ENCODE data around the gene WNT9A.
A peak's percentile ranks its signal among the peaks of the same experiment; 100 is the strongest.
"Not testable (repeated sequence)": the region's sequence is repeated elsewhere in the genome, so short reads cannot be mapped to it uniquely, and the experiment has no call there.

The WNT9A gene, protein sequence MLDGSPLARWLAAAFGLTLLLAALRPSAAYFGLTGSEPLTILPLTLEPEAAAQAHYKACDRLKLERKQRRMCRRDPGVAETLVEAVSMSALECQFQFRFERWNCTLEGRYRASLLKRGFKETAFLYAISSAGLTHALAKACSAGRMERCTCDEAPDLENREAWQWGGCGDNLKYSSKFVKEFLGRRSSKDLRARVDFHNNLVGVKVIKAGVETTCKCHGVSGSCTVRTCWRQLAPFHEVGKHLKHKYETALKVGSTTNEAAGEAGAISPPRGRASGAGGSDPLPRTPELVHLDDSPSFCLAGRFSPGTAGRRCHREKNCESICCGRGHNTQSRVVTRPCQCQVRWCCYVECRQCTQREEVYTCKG

DNA sequence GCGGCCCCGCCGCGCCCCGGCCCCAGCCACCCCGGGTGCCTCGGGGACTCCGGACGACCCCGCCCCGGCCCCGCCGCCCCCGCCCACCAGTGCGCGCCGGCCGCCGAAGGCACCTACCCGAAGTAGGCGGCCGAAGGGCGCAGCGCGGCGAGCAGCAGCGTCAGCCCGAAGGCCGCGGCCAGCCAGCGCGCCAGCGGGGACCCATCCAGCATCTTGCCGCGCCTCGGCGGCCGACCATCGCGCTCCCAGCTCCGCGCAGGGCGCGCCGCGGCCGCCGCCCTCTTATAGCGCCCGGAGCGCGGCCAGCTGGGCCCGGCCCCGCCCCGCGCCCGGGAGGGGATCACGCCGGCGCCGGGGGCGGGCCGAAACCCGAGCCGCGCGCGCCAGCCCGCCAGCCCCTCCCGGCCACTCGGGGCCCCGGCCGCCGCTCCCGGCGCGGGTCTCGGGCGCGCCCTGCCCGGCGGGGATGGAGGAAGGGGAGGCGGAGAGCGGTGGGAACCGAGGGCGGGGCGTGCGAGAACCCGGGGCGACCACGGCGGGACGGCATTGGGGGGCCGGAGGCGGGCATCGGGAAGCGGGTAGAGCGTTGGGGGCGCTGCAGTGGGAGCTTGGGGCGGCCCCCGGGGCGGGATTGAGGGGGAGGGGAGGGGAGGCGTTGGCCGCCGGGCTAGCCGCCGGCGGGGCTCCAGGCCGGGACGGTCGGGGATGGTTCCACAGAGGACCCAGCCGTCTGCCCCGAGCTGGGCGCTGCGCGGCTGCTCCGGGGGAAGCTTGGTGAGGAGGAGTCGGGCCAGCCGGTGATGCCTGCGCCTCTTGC lies at the start of gene WNT9A:
WNT9A (minus strand) TSS at position 257 of the 817 bp plus-strand sequence; CDS start at position 212, 45 bp downstream.
- peak; percentile 62 for DNase-seq

DNA sequence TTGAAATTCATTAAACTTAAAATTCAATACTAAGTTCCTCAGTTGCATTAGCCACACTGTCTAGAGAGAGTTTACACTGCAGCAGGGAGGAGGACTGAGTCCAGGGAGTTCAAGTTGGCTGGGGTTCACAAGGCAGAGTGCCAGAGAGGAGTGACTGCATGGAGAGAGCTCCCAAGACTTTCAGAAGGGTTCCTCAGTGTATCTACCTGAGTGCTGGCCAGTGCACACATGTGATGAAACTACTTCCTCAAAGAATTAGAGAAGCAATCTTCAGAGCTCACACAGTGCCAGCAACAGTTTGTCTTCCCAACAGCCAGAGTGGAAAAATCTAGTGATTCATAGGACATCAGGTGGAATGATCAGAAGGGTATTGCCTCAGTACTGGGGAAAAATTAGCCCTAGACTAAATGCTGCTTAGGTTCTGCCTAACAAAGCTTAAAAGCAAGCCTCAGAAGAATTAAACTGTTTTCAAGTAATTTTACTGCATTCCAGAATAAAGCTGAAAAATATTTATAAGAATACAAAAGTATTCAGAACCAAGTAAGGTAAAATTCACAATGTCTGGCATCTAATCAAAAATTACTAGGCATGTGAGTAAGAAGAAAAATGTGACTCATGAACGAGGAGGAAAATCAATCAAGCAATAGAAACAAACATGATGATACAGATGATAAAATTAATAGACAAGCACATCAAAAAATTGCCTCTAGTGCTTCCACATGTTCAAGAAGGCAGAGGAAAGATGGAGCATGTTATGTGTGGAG lies 48.6 kb upstream of the WNT9A start:
- DNase-seq = no peak

DNA sequence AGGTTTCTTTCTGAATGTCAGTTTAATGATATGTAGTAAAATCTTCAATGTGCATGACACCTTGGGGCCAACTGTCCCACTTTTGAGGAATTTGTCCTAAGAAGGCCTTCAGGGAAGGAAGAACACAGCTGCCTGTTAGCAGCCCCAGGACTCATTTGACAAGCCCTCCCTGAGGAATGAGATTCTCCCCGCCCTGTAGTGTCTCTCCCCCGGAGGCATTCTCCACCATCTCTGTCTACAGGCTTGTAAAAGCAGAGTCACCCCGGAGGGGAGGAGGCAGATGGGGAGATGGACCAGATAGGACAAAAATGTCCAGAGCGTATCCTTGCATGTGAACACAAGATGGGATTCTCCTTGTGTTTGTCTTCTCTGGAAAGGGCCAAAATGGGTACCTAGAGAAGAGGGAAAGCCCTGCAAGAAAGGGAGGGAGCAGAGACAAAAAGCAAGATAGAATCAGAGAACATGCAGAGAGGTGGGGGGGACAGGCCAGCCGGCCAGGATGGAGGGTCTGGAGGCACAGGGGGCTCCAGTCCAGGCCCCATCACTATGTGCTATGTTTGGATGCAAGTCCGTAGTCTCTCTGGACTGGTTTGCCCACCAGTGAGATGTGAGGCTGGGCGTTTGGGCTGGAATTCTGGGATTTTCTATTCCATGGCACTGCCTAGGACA lies 47.0 kb upstream of the WNT9A start:
- no peak for DNase-seq

DNA sequence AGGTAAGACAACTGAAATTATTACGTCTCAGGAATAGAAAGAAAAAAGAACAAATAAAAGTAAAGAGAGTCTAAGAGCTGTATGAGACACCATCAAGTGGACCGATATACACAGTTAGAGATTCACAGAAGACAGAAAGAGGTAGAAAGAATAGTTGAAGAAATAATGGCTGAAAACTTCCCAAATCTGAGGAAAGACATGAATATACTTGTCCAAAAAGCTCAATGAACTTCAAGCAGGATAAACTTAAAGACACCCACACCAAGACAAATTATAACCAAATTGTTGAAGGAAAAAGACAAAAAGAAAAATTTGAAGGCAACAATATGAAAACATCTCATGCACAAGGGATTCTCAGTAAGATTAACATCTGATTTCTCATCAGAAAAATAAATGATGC lies 39.4 kb upstream of the WNT9A start:
- DNase-seq = no peak

DNA sequence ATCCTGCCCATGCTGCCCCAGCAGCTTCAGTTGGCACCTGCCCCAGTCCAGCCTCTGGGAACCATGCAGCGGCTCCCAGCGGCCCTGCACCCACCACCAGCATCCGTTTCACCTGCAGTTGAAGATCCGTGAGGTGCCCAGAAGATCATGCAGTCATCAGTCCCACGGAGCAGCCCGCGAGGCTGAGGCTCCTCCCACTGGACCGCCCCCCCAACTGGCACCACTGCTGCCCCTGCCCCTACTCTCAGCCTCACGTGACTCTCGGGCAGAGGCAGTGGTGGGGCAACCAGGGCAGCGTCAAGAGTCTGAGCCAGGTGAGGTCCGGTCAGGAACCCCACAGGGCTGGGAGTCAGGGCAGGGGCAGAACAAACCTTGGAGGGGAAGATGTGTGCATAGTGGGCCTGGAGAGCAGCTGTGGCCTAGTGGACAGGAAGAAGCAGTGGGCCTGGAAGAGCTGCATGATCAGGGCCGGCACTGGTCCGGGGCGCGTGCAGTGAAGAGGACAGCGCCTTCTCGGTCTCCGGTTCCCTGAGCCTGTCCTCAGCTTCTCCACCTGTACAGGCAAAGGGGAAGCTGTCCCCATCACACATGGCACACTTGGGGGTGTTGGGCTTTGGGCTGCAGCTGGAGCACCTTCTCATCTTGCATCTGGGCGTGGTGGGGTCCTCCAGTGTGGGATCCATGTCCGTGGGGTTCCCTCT lies 28.0 kb upstream of the WNT9A start:
- DNase-seq = not testable (repeated sequence)

DNA sequence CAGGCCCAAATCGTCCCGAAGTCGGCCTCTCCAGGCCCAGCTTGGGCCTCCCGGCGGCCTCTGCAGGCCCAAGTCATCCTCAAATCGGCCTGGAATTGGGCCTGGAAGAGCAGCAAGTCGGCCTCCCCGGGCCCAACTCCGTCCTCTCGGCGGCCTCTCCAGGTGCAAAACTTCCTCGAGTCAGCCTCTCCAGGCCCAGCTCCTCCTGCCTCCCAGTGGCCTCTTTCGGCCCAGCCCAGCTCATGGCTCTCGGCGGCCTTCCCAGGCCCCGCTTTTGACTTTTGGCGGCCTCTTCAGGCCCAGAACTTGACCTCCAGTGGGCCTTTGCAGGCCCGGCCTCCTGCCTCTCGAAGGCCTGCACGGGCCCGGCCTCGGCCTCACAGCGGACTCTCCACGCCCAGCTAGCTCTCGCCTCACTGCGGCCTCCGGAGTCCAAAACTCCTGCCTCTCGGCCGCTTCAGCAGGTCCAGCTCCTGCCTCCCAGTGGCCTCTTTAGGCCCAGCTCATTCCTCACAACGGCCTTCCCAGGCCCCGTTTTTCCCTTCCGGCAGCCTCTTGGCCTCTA lies 26.1 kb upstream of the WNT9A start:
- not testable (repeated sequence) for DNase-seq

DNA sequence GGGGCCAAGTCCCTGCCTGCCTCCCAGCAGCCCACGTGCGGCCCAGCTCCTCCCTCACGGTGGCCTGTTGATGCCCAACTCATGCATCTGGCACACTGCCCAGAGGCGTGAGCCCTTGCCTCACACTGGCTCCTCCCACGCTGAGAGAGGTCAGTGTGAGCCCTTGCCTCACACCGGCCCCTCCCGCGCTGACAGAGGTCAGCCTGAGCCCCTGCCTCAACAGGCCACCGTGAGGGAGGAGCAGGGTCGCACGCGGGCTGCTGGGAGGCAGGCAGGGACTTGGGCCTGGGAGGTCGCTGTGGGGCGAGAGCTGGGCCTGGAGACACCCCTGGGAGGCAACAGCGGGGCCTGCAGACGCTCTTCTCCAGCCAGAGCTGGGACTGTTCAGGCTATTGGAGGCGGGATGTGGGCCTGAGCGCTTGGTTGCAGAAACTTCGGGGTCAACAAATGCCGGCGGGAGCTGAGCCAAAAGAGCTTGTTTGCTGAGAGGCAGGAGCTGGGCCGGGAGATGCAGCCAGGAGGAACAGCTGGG lies 25.2 kb upstream of the WNT9A start:
- not testable (repeated sequence) for DNase-seq

DNA sequence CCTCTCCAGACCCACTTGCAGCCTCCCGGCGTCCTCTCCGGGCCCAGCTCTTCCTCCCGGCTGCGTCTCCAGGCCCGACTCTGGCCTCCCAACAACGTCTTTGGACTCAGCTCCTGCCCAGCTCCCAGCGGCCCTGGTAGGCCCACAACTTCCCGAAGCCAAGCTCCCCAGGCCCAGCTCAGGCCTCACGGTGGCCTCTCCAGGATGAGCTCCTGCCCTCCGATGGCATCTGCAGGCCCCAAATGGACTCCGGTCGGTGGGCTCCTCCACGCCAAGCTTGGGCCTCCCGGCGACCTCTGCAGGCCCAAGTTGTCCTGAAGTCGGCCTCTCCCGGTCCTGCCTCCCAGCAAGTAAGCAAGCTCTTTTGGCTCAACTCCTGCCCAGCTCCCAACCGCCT lies 24.5 kb upstream of the WNT9A start:
- DNase-seq = not testable (repeated sequence)

DNA sequence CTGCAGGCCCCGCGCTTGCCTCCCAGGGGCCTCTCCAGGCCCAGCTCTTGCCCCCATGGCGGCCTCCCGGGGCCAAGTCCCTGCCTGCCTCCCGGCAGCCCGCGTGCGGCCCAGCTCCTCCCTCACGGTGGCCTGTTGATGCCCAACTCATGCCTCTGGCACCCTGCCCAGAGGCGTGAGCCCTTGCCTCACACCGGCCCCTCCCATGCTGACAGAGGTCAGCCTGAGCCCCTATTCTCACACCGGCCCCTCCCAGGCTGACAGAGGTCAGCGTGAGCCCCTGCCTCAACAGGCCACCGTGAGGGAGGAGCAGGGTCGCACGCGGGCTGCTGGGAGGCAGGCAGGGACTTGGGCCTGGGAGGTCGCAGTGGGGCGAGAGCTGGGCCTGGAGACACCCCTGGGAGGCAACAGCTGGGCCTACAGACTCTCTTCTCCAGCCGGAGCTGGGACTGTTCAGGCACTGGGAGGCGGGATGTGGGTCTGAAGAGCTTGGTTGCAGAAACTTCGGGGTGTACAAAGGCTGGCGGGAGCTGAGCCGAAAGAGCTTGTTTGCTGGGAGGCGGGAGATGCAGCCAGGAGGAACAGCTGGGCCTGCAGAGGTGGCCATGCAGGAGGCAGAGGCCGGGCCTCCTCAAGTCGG lies 24.0 kb upstream of the WNT9A start:
- DNase-seq = not testable (repeated sequence)

DNA sequence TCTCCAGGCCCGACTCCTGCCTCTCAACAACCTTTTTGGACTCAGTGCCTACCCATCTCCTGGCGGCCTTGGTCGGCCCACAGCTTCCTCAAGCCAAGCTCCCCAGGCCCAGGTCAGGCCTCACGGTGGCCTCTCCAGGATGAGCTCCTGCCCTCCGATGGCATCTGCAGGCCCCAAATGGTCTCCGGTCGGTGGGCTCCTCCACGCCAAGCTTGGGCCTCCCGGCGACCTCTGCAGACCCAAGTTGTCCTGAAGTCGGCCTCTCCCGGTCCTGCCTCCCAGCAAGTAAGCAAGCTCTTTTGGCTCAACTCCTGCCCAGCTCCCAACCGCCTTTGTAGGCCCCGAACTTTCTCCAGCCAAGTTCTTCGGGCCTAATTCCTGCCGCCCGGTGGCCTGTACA lies 23.5 kb upstream of the WNT9A start:
- not testable (repeated sequence) for DNase-seq

DNA sequence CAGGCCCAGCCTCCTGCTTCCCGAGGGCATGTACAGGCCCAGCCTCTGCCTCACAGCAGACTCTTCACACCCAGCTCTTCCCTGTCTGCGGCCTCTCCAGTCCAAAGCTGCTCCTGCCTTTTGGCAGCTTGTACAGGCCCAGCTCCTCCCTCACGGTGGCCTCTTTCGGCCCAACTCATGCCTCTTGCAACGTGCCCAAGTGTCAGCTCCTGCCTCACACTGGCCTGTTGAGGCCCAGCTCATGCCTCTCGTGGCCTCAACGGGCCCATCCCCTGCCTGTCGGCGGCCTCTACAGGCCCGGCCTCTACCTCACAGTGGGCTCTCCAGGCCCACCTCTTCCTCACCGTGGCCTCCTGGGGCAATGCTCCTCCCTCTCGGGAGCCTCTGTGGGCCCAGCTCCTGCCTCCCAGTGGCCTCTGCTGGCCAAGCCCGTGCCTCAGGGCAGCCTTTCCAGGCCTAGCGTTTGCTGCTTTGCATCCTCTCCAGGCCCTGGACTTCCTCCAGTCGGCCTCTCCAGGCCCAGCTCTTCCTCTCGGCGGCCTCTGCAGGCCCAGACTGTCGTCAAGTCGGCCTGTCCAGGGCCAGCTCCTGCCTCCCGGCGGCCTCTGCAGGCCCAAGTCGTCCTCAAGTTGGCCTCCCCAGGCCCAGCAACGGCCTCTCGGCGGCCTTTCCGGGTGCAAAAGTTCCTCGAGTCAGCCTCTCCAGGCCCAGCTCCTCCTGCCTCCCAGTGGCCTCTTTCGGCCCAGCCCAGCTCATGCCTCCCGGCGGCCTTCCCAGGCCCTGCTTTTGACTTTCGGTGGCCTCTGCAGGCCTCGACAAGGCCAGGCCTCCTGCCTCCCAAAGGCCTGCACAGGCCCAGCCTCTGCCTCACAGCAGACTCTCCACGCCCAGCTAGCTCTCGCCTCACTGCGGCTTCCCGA lies 22.6 kb upstream of the WNT9A start:
- not testable (repeated sequence) for DNase-seq

DNA sequence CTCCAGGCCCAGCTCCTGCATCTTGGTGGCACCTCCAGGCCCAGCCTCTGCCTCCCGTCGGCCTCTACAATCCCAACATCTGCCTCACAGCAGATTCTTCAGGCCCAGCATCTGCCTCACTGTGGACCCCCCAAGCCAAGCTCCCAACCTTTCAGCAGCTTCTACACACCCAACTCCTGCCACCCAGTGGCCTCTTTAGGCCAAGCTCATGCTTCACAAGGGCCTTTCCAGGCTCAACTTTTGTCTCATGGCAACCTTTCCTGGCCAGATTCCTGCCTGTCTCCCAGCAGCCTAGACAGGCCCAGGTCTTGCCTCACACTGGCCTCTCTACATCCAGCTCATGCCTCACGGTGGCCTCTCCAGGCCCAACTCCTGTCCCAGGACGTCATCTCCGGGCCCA lies 20.1 kb upstream of the WNT9A start:
- not testable (repeated sequence) for DNase-seq

DNA sequence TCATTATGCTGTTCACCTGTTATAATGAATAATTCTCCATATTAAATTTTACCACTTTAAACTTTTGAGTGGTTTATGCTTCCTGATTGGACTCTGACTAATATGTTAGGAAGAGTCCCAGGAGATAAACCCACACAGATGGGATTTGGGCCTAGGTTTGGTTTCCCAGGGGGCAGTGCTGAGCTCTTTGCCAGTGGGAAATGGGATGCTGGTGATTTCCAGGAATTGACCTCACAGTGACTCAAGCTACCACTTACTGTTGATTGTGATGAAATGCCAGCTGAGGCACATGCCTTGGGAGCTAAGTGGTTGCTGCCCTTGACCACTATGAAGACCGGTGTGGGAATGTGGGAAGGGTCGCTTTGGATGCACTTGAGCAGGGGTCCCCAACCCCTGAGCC lies 19.0 kb upstream of the WNT9A start:
- peak; percentile 62 for DNase-seq

DNA sequence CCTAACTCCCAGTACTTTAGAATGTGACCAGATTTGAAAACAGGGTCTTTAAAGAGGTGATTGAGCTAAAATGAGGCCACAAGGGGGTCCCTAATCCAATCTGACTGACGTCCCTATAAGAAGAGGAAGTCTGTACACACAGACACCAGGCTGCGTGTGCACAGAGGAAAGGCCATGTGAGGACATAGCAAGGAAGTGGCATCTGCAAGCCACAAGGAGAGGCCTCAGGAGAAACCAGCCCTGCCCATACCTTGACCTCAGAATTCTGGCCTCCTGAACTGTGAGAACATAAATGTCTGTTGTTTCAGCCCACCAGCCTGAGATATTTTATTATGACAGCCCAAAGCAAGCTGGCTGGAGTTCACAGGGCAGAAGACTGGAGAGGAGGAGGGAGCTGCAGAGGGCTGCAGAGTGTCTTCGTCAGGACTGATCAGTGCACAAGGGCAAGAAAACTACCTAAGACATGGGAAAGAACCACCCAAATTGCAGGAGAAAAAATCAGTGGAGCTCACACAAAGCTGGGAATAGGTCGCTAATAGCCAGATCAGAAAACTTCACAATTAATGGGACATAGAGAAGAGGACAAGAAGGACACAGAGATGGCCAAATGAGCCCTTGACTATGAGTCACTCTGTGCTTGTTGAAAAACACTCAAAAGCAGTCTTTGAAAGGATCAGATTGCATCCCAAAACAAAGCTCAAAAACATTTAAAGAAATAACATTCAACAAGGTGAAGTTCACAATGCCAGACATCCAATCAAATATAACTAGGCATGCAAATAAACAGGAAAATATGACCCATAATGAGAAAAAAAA lies 14.1 kb upstream of the WNT9A start:
- no peak for DNase-seq

DNA sequence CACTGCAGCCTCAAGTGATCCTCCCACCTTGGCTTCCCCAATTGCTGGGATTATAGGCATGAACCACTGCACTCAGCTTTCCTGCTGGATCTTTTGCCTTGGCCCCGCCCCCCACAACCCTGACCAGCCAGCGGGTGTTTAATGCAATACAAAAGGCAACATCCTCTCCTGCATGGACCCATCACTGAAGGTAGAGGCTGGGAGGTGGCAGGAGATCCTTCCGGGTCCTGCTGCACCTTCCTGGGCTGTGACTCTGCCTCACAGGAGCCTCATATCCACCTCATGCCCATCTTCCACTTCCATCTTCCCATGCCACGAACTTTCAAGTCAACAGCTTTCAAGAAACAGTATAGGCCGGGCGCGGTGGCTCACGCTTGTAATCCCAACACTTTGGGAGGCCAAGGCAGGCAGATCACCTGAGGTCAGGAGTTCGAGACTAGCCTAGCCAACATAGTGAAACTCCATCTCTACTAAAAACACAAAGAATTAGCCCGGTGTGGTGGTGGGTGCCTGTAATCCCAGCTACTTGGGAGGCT lies 11.7 kb upstream of the WNT9A start:
- no peak for DNase-seq

DNA sequence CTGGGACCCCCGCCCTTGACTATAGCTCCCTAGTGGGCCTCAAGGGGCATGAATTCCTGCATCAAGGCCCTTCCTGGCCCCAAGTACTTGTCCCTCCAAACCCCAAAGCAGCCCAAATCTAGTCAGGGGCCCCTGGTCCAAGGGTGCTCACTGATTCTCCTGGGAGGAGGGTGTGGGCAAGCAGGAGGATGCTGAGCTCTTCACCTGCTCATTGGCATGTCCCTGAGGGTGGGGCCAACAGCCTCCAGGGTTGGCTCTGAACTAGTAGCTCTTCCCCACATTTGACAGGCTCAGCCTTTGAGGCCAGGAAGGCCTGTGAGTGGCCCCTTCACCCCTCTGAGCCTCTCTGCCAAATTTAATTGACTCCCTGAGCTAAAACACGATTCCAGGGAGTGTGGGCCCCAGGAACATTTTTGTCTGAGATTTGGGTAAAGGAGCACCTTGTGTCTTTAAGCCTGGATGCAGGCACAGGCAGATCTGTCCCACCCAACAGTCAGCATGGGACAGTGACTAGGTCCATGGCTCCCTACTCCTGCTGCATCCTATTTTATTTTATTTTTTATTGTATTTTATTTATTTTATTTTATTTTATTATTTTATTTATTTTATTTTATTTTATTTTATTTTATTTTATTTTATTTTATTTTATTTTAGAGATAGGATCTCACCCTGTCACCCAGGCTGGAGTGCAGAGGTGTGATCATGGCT lies 11.0 kb upstream of the WNT9A start:
- DNase-seq = no peak

DNA sequence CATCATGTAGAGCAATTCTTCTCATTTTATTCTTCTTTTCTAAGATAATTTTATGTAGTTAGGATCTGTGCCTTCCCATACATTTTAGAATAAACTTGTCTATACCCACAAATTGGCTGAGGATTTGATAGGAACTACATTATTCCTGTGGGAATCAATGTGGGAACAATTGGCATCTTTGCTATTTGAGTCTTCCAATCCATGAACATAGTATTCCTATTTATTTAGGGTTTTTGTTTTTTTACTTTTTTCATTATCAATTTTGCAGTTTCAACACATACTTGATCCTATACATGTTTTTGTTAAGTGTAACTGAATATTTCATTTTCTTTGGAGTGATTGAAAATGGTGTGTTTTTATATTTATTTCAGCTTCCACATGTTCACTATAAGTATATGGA lies 8.1 kb upstream of the WNT9A start:
- no peak for DNase-seq
